Measurements from ENCODE around the gene ZPBP.

DNA sequence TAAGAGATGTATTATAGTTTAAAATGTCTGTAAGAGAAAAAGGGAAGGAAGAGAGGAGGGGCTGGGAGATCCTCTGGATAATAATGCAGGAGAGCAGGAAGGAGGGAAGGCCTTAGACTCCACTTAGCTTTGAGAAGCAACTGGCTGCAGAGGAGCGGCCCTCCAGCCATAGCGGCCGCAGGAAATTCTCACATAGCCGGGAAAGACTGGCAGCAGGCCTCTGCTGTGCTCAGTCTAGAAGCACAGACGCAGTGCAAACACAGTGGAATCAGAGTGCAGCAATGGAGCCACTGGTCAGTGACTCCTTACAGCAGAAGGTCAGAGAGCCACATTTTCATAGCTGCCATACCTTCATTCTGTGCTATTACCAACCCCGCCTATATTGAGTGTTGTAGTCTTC is 166.3 kb downstream of the ZPBP start:
- TF ChIP-seq, protein P1, sequence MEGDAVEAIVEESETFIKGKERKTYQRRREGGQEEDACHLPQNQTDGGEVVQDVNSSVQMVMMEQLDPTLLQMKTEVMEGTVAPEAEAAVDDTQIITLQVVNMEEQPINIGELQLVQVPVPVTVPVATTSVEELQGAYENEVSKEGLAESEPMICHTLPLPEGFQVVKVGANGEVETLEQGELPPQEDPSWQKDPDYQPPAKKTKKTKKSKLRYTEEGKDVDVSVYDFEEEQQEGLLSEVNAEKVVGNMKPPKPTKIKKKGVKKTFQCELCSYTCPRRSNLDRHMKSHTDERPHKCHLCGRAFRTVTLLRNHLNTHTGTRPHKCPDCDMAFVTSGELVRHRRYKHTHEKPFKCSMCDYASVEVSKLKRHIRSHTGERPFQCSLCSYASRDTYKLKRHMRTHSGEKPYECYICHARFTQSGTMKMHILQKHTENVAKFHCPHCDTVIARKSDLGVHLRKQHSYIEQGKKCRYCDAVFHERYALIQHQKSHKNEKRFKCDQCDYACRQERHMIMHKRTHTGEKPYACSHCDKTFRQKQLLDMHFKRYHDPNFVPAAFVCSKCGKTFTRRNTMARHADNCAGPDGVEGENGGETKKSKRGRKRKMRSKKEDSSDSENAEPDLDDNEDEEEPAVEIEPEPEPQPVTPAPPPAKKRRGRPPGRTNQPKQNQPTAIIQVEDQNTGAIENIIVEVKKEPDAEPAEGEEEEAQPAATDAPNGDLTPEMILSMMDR (conservative IDR thresholded peaks at IDR 0.05) = no peak
- no peak for TF ChIP-seq EZH2 (IDR thresholded peaks at IDR 0.05; ENCODE audit: low read depth)

Measured in PC-9 (cell line).